Measurements from ENCODE around the gene MED31.

The MED31 gene

GRCh38 chr17:6684460-6684783, 33.0 kb upstream of the MED31 start:
- H3K36me3 ChIP-seq (ENCODE audit: insufficient read depth, low read length) = no peaks in the 10 kb centered on the region
- H3K4me1 ChIP-seq (ENCODE audit: insufficient read depth, low read length) = no peaks in the 10 kb centered on the region
- H3K4me3 ChIP-seq (ENCODE audit: low read length) = no peak overlapping the region
- H3K9me3 ChIP-seq (ENCODE audit: low read length) = peaks cover 2% of the 10 kb centered on the region
- H2AFZ ChIP-seq (ENCODE audit: low read depth, low read length) = no peak overlapping the region
- peaks cover 2% of the 10 kb centered on the region for H3K27me3 ChIP-seq (ENCODE audit: insufficient read depth, low read length)

- H3K4me1 ChIP-seq (ENCODE audit: insufficient read depth, low read length) = no peaks in the 10 kb centered on the region
- H3K27me3 ChIP-seq (ENCODE audit: insufficient read depth, low read length) = peaks cover 2% of the 10 kb centered on the region
- no peak overlapping the region for H2AFZ ChIP-seq (ENCODE audit: low read depth, low read length)
- no peaks in the 10 kb centered on the region for H3K36me3 ChIP-seq (ENCODE audit: insufficient read depth, low read length)
- no peak overlapping the region for H3K4me3 ChIP-seq (ENCODE audit: low read length)
- peaks cover 2% of the 10 kb centered on the region for H3K9me3 ChIP-seq (ENCODE audit: low read length)
Observed at GRCh38 chr17:6683730-6684459, 32.5 kb upstream of the MED31 start.

- Histone ChIP-seq H3K9me3 (ENCODE audit: low read length) (peaks cover 2% of the 10 kb centered on the region), H3K36me3 (ENCODE audit: insufficient read depth, low read length) (no peaks in the 10 kb centered on the region), H3K27me3 (ENCODE audit: insufficient read depth, low read length) (peaks cover 2% of the 10 kb centered on the region), H3K4me1 (ENCODE audit: insufficient read depth, low read length) (no peaks in the 10 kb centered on the region), H3K4me3 (ENCODE audit: low read length) (no peak overlapping the region), H2AFZ (ENCODE audit: low read depth, low read length) (no peak overlapping the region)
Observed at GRCh38 chr17:6683081-6683684, 31.8 kb upstream of the MED31 start.

- H3K9me3 ChIP-seq (ENCODE audit: low read length) = peaks cover 2% of the 10 kb centered on the region
- no peaks in the 10 kb centered on the region for H3K36me3 ChIP-seq (ENCODE audit: insufficient read depth, low read length)
- H3K4me3 ChIP-seq (ENCODE audit: low read length) = no peak overlapping the region
- H3K4me1 ChIP-seq (ENCODE audit: insufficient read depth, low read length) = no peaks in the 10 kb centered on the region
- H3K27me3 ChIP-seq (ENCODE audit: insufficient read depth, low read length) = peaks cover 2% of the 10 kb centered on the region
- no peak overlapping the region for H2AFZ ChIP-seq (ENCODE audit: low read depth, low read length)
Observed at GRCh38 chr17:6682339-6682738, 30.9 kb upstream of the MED31 start.

GRCh38 chr17:6681671-6682070, 30.3 kb upstream of the MED31 start:
- no peaks in the 10 kb centered on the region for H3K4me1 ChIP-seq (ENCODE audit: insufficient read depth, low read length)

GRCh38 chr17:6681176-6681575, 29.8 kb upstream of the MED31 start:
- Histone ChIP-seq H3K36me3 (ENCODE audit: insufficient read depth, low read length) (no peaks in the 10 kb centered on the region), H3K9me3 (ENCODE audit: low read length) (peaks cover 2% of the 10 kb centered on the region), H3K4me3 (ENCODE audit: low read length) (no peak overlapping the region), H3K4me1 (ENCODE audit: insufficient read depth, low read length) (no peaks in the 10 kb centered on the region), H3K27me3 (ENCODE audit: insufficient read depth, low read length) (peaks cover 12% of the 10 kb centered on the region), H2AFZ (ENCODE audit: low read depth, low read length) (no peak overlapping the region)

More at GRCh38 chr17:6681671-6682070, 30.3 kb upstream of the MED31 start:
- Histone ChIP-seq H3K27me3 (ENCODE audit: insufficient read depth, low read length) (peaks cover 8% of the 10 kb centered on the region), H3K9me3 (ENCODE audit: low read length) (peaks cover 2% of the 10 kb centered on the region), H3K4me3 (ENCODE audit: low read length) (no peak overlapping the region), H2AFZ (ENCODE audit: low read depth, low read length) (no peak overlapping the region), H3K36me3 (ENCODE audit: insufficient read depth, low read length) (no peaks in the 10 kb centered on the region)

GRCh38 chr17:6679241-6679640, 27.8 kb upstream of the MED31 start:
- H3K27me3 ChIP-seq (ENCODE audit: insufficient read depth, low read length) = peaks cover 18% of the 10 kb centered on the region
- peaks cover 2% of the 10 kb centered on the region for H3K9me3 ChIP-seq (ENCODE audit: low read length)
- H3K36me3 ChIP-seq (ENCODE audit: insufficient read depth, low read length) = no peaks in the 10 kb centered on the region
- H2AFZ ChIP-seq (ENCODE audit: low read depth, low read length) = no peak overlapping the region
- no peaks in the 10 kb centered on the region for H3K4me1 ChIP-seq (ENCODE audit: insufficient read depth, low read length)
- no peak overlapping the region for H3K4me3 ChIP-seq (ENCODE audit: low read length)

GRCh38 chr17:6677946-6678345, 26.5 kb upstream of the MED31 start:
- peaks cover 16% of the 10 kb centered on the region for H3K27me3 ChIP-seq (ENCODE audit: insufficient read depth, low read length)
- H2AFZ ChIP-seq (ENCODE audit: low read depth, low read length) = no peak overlapping the region
- no peaks in the 10 kb centered on the region for H3K36me3 ChIP-seq (ENCODE audit: insufficient read depth, low read length)
- peaks cover 2% of the 10 kb centered on the region for H3K9me3 ChIP-seq (ENCODE audit: low read length)
- H3K4me1 ChIP-seq (ENCODE audit: insufficient read depth, low read length) = no peaks in the 10 kb centered on the region
- no peak overlapping the region for H3K4me3 ChIP-seq (ENCODE audit: low read length)

- H3K9me3 ChIP-seq (ENCODE audit: low read length) = peaks cover 2% of the 10 kb centered on the region
- H3K27me3 ChIP-seq (ENCODE audit: insufficient read depth, low read length) = peaks cover 16% of the 10 kb centered on the region
Observed at GRCh38 chr17:6677158-6677831, 25.9 kb upstream of the MED31 start.

GRCh38 chr17:6676802-6677157, 25.4 kb upstream of the MED31 start:
- peaks cover 16% of the 10 kb centered on the region for H3K27me3 ChIP-seq (ENCODE audit: insufficient read depth, low read length)
- no peak overlapping the region for H3K4me3 ChIP-seq (ENCODE audit: low read length)
- H3K9me3 ChIP-seq (ENCODE audit: low read length) = peaks cover under 1% of the 10 kb centered on the region
- H3K4me1 ChIP-seq (ENCODE audit: insufficient read depth, low read length) = no peaks in the 10 kb centered on the region
- no peak overlapping the region for H2AFZ ChIP-seq (ENCODE audit: low read depth, low read length)
- no peaks in the 10 kb centered on the region for H3K36me3 ChIP-seq (ENCODE audit: insufficient read depth, low read length)

More at GRCh38 chr17:6677158-6677831, 25.9 kb upstream of the MED31 start:
- H3K36me3 ChIP-seq (ENCODE audit: insufficient read depth, low read length) = no peaks in the 10 kb centered on the region
- no peak overlapping the region for H3K4me3 ChIP-seq (ENCODE audit: low read length)
- H2AFZ ChIP-seq (ENCODE audit: low read depth, low read length) = no peak overlapping the region
- H3K4me1 ChIP-seq (ENCODE audit: insufficient read depth, low read length) = no peaks in the 10 kb centered on the region

GRCh38 chr17:6675201-6675825, 23.9 kb upstream of the MED31 start:
- Histone ChIP-seq H2AFZ (ENCODE audit: low read depth, low read length) (no peak overlapping the region), H3K4me1 (ENCODE audit: insufficient read depth, low read length) (no peaks in the 10 kb centered on the region), H3K27me3 (ENCODE audit: insufficient read depth, low read length) (peaks cover 16% of the 10 kb centered on the region), H3K9me3 (ENCODE audit: low read length) (no peaks in the 10 kb centered on the region), H3K4me3 (ENCODE audit: low read length) (no peak overlapping the region), H3K36me3 (ENCODE audit: insufficient read depth, low read length) (no peaks in the 10 kb centered on the region)

GRCh38 chr17:6674586-6674985, 23.2 kb upstream of the MED31 start:
- Histone ChIP-seq H3K9me3 (ENCODE audit: low read length) (no peaks in the 10 kb centered on the region), H3K36me3 (ENCODE audit: insufficient read depth, low read length) (no peaks in the 10 kb centered on the region), H3K4me1 (ENCODE audit: insufficient read depth, low read length) (no peaks in the 10 kb centered on the region), H2AFZ (ENCODE audit: low read depth, low read length) (no peak overlapping the region), H3K27me3 (ENCODE audit: insufficient read depth, low read length) (peaks cover 16% of the 10 kb centered on the region), H3K4me3 (ENCODE audit: low read length) (no peak overlapping the region)

- Histone ChIP-seq H3K36me3 (ENCODE audit: insufficient read depth, low read length) (no peaks in the 10 kb centered on the region), H3K27me3 (ENCODE audit: insufficient read depth, low read length) (peaks cover 11% of the 10 kb centered on the region), H3K4me3 (ENCODE audit: low read length) (no peak overlapping the region), H3K4me1 (ENCODE audit: insufficient read depth, low read length) (no peaks in the 10 kb centered on the region), H3K9me3 (ENCODE audit: low read length) (no peaks in the 10 kb centered on the region), H2AFZ (ENCODE audit: low read depth, low read length) (no peak overlapping the region)
Observed at GRCh38 chr17:6671431-6671830, 20.0 kb upstream of the MED31 start.
